GM23338 (cell line): ENCODE data around the gene MAP2K7. TPM values are rescaled to one million over a fixed set of nuclear protein-coding genes. Genes with fewer than 3 reads are reported as not detected.

ENCODE experiments used
- ATAC-seq: fragments of 200-7000 bp; cut with Tn5 transposase; 3 replicates; pipeline ENCODE4 v1.9.1; 2020
- DNase-seq: peaks from one replicate; pipeline ENCODE4 v3.0.0-alpha.2; 2015; ENCODE audit warnings: low spot score
- H2AFZ ChIP-seq: fragments of 200-600 bp; sonication (generic); 2 replicates; pipeline ENCODE4 v1.8.0; 2016; ENCODE audit warnings: antibody characterized with exemption, mild to moderate bottlenecking, moderate library complexity
- H3F3A ChIP-seq: fragments of 200-600 bp; sonication (generic); replicated peaks from 2 replicates; pipeline ENCODE4 v1.8.0; 2017; ENCODE audit warnings: antibody characterized with exemption, mixed run types, low read depth
- H3K27ac ChIP-seq: fragments of 200-600 bp; sonication (generic); 2 replicates; pipeline ENCODE4 v1.6.1; 2016; ENCODE audit warnings: low read depth
- H3K27me3 ChIP-seq: fragments of 200-600 bp; sonication (generic); 2 replicates; pipeline ENCODE4 v1.8.0; 2016; ENCODE audit warnings: mild to moderate bottlenecking, mixed run types, moderate library complexity; ENCODE audit not compliant: insufficient read depth
- H3K36me3 ChIP-seq: fragments of 200-600 bp; sonication (generic); 2 replicates; pipeline ENCODE4 v1.8.0; 2016; ENCODE audit warnings: mild to moderate bottlenecking; ENCODE audit not compliant: insufficient read depth
- H3K4me1 ChIP-seq: fragments of 200-600 bp; sonication (generic); 2 replicates; pipeline ENCODE4 v1.8.0; 2016; ENCODE audit warnings: mild to moderate bottlenecking, moderate library complexity; ENCODE audit not compliant: insufficient read depth
- H3K4me2 ChIP-seq: fragments of 200-600 bp; sonication (generic); 2 replicates; pipeline ENCODE4 v1.7.1; 2017; ENCODE audit warnings: mixed run types
- H3K4me3 ChIP-seq: fragments of 200-600 bp; sonication (generic); 2 replicates; pipeline ENCODE4 v1.6.1; 2016; ENCODE audit warnings: mixed run types
- H3K79me2 ChIP-seq: fragments of 200-600 bp; sonication (generic); replicated peaks from 2 replicates; pipeline ENCODE4 v1.8.0; 2017; ENCODE audit warnings: mild to moderate bottlenecking; ENCODE audit not compliant: insufficient read depth
- H3K9me2 ChIP-seq: fragments of 200-600 bp; sonication (generic); 2 replicates; pipeline ENCODE4 v1.8.0; 2017; ENCODE audit not compliant: insufficient read depth
- H4K20me1 ChIP-seq: fragments of 200-600 bp; sonication (generic); replicated peaks from 2 replicates; pipeline ENCODE4 v1.8.0; 2017; ENCODE audit warnings: mild to moderate bottlenecking; ENCODE audit not compliant: insufficient read depth
- H3K27ac Mint-ChIP-seq: 2 replicates; pipeline ENCODE4 v1.8.0; 2020; ENCODE audit warnings: inconsistent platforms, mild to moderate bottlenecking, moderate library complexity, mixed read lengths
- H3K27me3 Mint-ChIP-seq: 3 replicates; pipeline ENCODE4 v1.8.0; 2022; ENCODE audit warnings: low read depth, mild to moderate bottlenecking, moderate library complexity, mixed read lengths, inconsistent platforms; ENCODE audit not compliant: insufficient read depth, poor library complexity
- H3K36me3 Mint-ChIP-seq: 3 replicates; pipeline ENCODE4 v1.8.0; 2021; ENCODE audit warnings: low read depth, mild to moderate bottlenecking, inconsistent platforms, moderate library complexity, mixed read lengths
- H3K4me1 Mint-ChIP-seq: 3 replicates; pipeline ENCODE4 v1.8.0; 2020; ENCODE audit warnings: mild to moderate bottlenecking, inconsistent platforms, mixed read lengths
- H3K4me3 Mint-ChIP-seq: 3 replicates; pipeline ENCODE4 v1.8.0; 2021; ENCODE audit warnings: moderate library complexity, mild to moderate bottlenecking, inconsistent platforms, mixed read lengths
- H3K9me3 Mint-ChIP-seq: 3 replicates; pipeline ENCODE4 v1.8.0; 2020; ENCODE audit warnings: moderate library complexity, mild to moderate bottlenecking, inconsistent platforms, mixed read lengths
- CREB1 ChIP-seq: fragments of 250-450 bp; sonication (Bioruptor Pico); IDR thresholded peaks from 2 replicates; pipeline ENCODE4 v1.5.0; 2020; ENCODE audit warnings: low read depth, mild to moderate bottlenecking, moderate library complexity
- CTCF ChIP-seq, 2 experiments: fragments of 200-600 bp in 1 of 2; sonication (generic) in 1 of 2; conservative IDR thresholded peaks; 2 replicates each; pipeline versions ENCODE4 v1.5.1 to v1.6.1; 2016 to 2017; ENCODE audit warnings: antibody characterized with exemption in 2 of 2, low read depth in 2 of 2, mild to moderate bottlenecking in 2 of 2, moderate library complexity in 1 of 2
- ETS1 ChIP-seq: IDR thresholded peaks from 2 replicates; pipeline ENCODE4 v1.6.1; 2016; ENCODE audit warnings: antibody characterized with exemption
- EZH2 ChIP-seq: fragments of 200-600 bp; sonication (generic); IDR thresholded peaks from one replicate; pipeline ENCODE4 v1.8.0; 2017; ENCODE audit warnings: antibody characterized with exemption, mild to moderate bottlenecking, low read depth; ENCODE audit not compliant: unreplicated experiment
- EZH2phosphoT487 ChIP-seq: fragments of 200-600 bp; sonication (generic); IDR thresholded peaks from one replicate; pipeline ENCODE4 v1.8.1; 2018; ENCODE audit warnings: antibody characterized with exemption; ENCODE audit not compliant: unreplicated experiment
- JUNB ChIP-seq: IDR thresholded peaks from one replicate; pipeline ENCODE4 v1.6.1; 2016; ENCODE audit warnings: antibody characterized with exemption; ENCODE audit not compliant: unreplicated experiment
- NANOG ChIP-seq: IDR thresholded peaks from 2 replicates; pipeline ENCODE4 v1.6.1; 2016; ENCODE audit warnings: antibody characterized with exemption, borderline replicate concordance
- POLR2AphosphoS5 ChIP-seq: IDR thresholded peaks from 2 replicates; pipeline ENCODE4 v1.6.1; 2016; ENCODE audit warnings: antibody characterized with exemption, low read depth
- STAT1 ChIP-seq: IDR thresholded peaks from one replicate; pipeline ENCODE4 v1.6.1; 2016; ENCODE audit warnings: antibody characterized with exemption; ENCODE audit not compliant: unreplicated experiment
- ZNF114 ChIP-seq: fragments of 250-450 bp; sonication (Bioruptor Pico); IDR thresholded peaks from 2 replicates; pipeline ENCODE4 v1.5.0; 2020; ENCODE audit warnings: mild to moderate bottlenecking, moderate library complexity
- ZNF331 ChIP-seq: fragments of 250-450 bp; sonication (Bioruptor Pico); IDR thresholded peaks from 2 replicates; pipeline ENCODE4 v1.5.0; 2020; ENCODE audit warnings: low read depth, mild to moderate bottlenecking, moderate library complexity
- polyA plus RNA-seq: library from polyadenylated mRNA; unstranded; fragments of >200 nt; fragmentation: Nextera tagmentation; extraction: Ambion mirVana; gene quantifications from 2 replicates; pipeline ENCODE4 v1.2.1, GENCODE V29; 2016
- total RNA-seq: library from RNA; depleted of rRNA; stranded (reverse); fragments of >200 nt; shearing (Covaris generic); gene quantifications from 2 replicates; pipeline ENCODE4 v1.2.3, GENCODE V29; 2014
- TF ChIP-seq, protein P1 (sequence below): fragments of 250-450 bp; sonication (Bioruptor Pico); IDR thresholded peaks from 2 replicates; pipeline ENCODE4 v1.5.0; 2020; ENCODE audit warnings: mild to moderate bottlenecking, moderate library complexity

The MAP2K7 gene
- total and polyA plus RNA-seq, 2 experiments from 2014 or later = 11.3 to 22.6 TPM

- no peaks in the 10 kb centered on the region for H3K36me3 Mint-ChIP-seq
- TF ChIP-seq ZNF331 (CRISPR knock-in tag) = no peak
- no peak for TF ChIP-seq CREB1 (CRISPR knock-in tag)
- no peak for TF ChIP-seq JUNB
- TF ChIP-seq CTCF (conservative IDR thresholded peaks at IDR 0.05; ENCODE audit: low read depth in 2 of 2) = no peak
- TF ChIP-seq EZH2 = no peak
- TF ChIP-seq NANOG = no peak
- TF ChIP-seq ETS1 = no peak
- no peak for TF ChIP-seq ZNF114 (CRISPR knock-in tag)
- TF ChIP-seq, protein P1, sequence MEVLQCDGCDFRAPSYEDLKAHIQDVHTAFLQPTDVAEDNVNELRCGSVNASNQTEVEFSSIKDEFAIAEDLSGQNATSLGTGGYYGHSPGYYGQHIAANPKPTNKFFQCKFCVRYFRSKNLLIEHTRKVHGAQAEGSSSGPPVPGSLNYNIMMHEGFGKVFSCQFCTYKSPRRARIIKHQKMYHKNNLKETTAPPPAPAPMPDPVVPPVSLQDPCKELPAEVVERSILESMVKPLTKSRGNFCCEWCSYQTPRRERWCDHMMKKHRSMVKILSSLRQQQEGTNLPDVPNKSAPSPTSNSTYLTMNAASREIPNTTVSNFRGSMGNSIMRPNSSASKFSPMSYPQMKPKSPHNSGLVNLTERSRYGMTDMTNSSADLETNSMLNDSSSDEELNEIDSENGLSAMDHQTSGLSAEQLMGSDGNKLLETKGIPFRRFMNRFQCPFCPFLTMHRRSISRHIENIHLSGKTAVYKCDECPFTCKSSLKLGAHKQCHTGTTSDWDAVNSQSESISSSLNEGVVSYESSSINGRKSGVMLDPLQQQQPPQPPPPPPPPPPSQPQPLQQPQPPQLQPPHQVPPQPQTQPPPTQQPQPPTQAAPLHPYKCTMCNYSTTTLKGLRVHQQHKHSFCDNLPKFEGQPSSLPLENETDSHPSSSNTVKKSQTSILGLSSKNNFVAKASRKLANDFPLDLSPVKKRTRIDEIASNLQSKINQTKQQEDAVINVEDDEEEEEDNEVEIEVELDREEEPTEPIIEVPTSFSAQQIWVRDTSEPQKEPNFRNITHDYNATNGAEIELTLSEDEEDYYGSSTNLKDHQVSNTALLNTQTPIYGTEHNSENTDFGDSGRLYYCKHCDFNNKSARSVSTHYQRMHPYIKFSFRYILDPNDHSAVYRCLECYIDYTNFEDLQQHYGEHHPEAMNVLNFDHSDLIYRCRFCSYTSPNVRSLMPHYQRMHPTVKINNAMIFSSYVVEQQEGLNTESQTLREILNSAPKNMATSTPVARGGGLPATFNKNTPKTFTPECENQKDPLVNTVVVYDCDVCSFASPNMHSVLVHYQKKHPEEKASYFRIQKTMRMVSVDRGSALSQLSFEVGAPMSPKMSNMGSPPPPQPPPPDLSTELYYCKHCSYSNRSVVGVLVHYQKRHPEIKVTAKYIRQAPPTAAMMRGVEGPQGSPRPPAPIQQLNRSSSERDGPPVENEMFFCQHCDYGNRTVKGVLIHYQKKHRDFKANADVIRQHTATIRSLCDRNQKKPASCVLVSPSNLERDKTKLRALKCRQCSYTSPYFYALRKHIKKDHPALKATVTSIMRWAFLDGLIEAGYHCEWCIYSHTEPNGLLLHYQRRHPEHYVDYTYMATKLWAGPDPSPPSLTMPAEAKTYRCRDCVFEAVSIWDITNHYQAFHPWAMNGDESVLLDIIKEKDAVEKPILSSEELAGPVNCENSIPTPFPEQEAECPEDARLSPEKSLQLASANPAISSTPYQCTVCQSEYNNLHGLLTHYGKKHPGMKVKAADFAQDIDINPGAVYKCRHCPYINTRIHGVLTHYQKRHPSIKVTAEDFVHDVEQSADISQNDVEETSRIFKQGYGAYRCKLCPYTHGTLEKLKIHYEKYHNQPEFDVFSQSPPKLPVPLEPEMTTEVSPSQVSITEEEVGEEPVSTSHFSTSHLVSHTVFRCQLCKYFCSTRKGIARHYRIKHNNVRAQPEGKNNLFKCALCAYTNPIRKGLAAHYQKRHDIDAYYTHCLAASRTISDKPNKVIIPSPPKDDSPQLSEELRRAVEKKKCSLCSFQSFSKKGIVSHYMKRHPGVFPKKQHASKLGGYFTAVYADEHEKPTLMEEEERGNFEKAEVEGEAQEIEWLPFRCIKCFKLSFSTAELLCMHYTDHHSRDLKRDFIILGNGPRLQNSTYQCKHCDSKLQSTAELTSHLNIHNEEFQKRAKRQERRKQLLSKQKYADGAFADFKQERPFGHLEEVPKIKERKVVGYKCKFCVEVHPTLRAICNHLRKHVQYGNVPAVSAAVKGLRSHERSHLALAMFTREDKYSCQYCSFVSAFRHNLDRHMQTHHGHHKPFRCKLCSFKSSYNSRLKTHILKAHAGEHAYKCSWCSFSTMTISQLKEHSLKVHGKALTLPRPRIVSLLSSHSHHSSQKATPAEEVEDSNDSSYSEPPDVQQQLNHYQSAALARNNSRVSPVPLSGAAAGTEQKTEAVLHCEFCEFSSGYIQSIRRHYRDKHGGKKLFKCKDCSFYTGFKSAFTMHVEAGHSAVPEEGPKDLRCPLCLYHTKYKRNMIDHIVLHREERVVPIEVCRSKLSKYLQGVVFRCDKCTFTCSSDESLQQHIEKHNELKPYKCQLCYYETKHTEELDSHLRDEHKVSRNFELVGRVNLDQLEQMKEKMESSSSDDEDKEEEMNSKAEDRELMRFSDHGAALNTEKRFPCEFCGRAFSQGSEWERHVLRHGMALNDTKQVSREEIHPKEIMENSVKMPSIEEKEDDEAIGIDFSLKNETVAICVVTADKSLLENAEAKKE (CRISPR knock-in tag) = no peak
- TF ChIP-seq EZH2phosphoT487 = no peak
- TF ChIP-seq STAT1 = no peak
- no peak for TF ChIP-seq POLR2AphosphoS5
- Histone ChIP-seq H3K4me3 (no peak overlapping the region), H3K4me2 (no peak overlapping the region), H3F3A (0 out of 2 replicates have a peak, but pooled peaks cover 3% of the 10 kb centered on the region), H3K9me2 (no peaks in the 10 kb centered on the region), H3K27ac (no peak overlapping the region), H4K20me1 (no peaks in the 10 kb centered on the region; the same call in 1 of the 2 replicates), H3K79me2 (no peaks in the 10 kb centered on the region), H3K36me3 (no peaks in the 10 kb centered on the region), H3K4me1 (no peaks in the 10 kb centered on the region; the same call in 1 of the 2 replicates), H3K27me3 (no peaks in the 10 kb centered on the region), H2AFZ (no peak overlapping the region)
- peaks cover 10% of the 10 kb centered on the region for H3K27me3 Mint-ChIP-seq
- H3K9me3 Mint-ChIP-seq = no peaks in the 10 kb centered on the region
- H3K27ac Mint-ChIP-seq = no peak overlapping the region
- H3K4me1 Mint-ChIP-seq = no peaks in the 10 kb centered on the region
- DNase-seq (no peak), ATAC-seq (no peak)
- no peak overlapping the region; the same call in 2 of the 3 replicates for H3K4me3 Mint-ChIP-seq
These were observed 21.8 kb upstream of the MAP2K7 start for GRCh38 chr19:7881910-7882309.
